HepG2 (cell line): ENCODE measurements around the gene CORO7. TPM values are rescaled to one million over a fixed set of nuclear protein-coding genes. Genes with fewer than 3 reads are reported as not detected.

ENCODE experiments used
- AHDC1 ChIP-seq: sonication (generic); formaldehyde crosslinking; IDR thresholded peaks from 2 replicates; pipeline ENCODE4 v1.5.1; 2020; ENCODE audit warnings: mild to moderate bottlenecking, missing genetic modification reagents, borderline replicate concordance
- ARID4A ChIP-seq: sonication (generic); formaldehyde crosslinking; IDR thresholded peaks from 2 replicates; pipeline ENCODE4 v1.5.0; 2020; ENCODE audit warnings: mild to moderate bottlenecking, missing genetic modification reagents, borderline replicate concordance
- DNMT1 ChIP-seq: sonication (generic); formaldehyde crosslinking; IDR thresholded peaks from 2 replicates; pipeline ENCODE4 v1.5.1; 2020; ENCODE audit warnings: mild to moderate bottlenecking, missing genetic modification reagents
- IRF9 ChIP-seq: sonication (generic); formaldehyde crosslinking; IDR thresholded peaks from 2 replicates; pipeline ENCODE4 v1.8.0; 2022; ENCODE audit warnings: missing genetic modification reagents, mild to moderate bottlenecking, borderline replicate concordance
- MLXIP ChIP-seq: sonication (generic); formaldehyde crosslinking; IDR thresholded peaks from 2 replicates; pipeline ENCODE4 v1.9.0; 2021; ENCODE audit warnings: missing genetic modification reagents, borderline replicate concordance
- NFE2L2 ChIP-seq: fragments of 150-350 bp; IDR thresholded peaks from 2 replicates; pipeline ENCODE4 v1.6.1; 2014; ENCODE audit warnings: low read length
- NFIC ChIP-seq: IDR thresholded peaks from 2 replicates; pipeline ENCODE4 v1.6.1; 2012; ENCODE audit warnings: mild to moderate bottlenecking, low read length, inconsistent platforms
- SKI ChIP-seq: fragments of 450-650 bp; IDR thresholded peaks from one replicate; pipeline ENCODE4 v1.6.1; 2018; ENCODE audit warnings: mild to moderate bottlenecking; ENCODE audit not compliant: partially characterized antibody
- ZFP91 ChIP-seq: sonication (generic); formaldehyde crosslinking; IDR thresholded peaks from 2 replicates; pipeline ENCODE4 v1.9.0; 2022; ENCODE audit warnings: missing genetic modification reagents, mild to moderate bottlenecking, borderline replicate concordance
- ZNF580 ChIP-seq: IDR thresholded peaks from 2 replicates; pipeline ENCODE4 v1.6.1; 2016; ENCODE audit warnings: low read depth, borderline replicate concordance
- polyA plus RNA-seq, 8 experiments: library from polyadenylated mRNA; depleted of rRNA in 3 of 8; stranded (reverse) in 7 of 8; unstranded in 1 of 8; fragments of >200 nt; fragmentation: Illumina TruSeq in 4 of 8; extraction: Trizol in 4 of 8; gene quantifications; 2 replicates each; pipeline versions ENCODE4 v1.2.1 to v1.2.3, GENCODE V29; 2011 to 2016; ENCODE audit warnings: low read depth in 4 of 8, missing spikeins in 1 of 8, mixed read lengths in 1 of 8; ENCODE audit not compliant: insufficient read depth in 1 of 8
- total RNA-seq, 5 experiments: library from RNA; depleted of rRNA; stranded (reverse); fragments of >200 nt; fragmentation: Illumina TruSeq; extraction: Trizol; gene quantifications; 2 replicates each; pipeline ENCODE4 v1.2.3, GENCODE V29; 2016; ENCODE audit warnings: low read depth in 1 of 5

The CORO7 gene
- total and polyA plus RNA-seq, 2 of the 13 experiments (the other 11 are each of a cell fraction or from before 2014, with no cell fraction given), result 9.9 to 14.3 TPM

- peak; percentile 19; the same call in 1 of the 2 replicates for TF ChIP-seq ZFP91 (CRISPR knock-in tag)
- TF ChIP-seq ARID4A (CRISPR knock-in tag), result 0 out of 2 replicates have a peak, but pooled peaks have one; percentile 32
- TF ChIP-seq NFIC, result no peak
- TF ChIP-seq NFE2L2, result peak; percentile 6; the same call in 1 of the 2 replicates
- 0 out of 2 replicates have a peak, but pooled peaks have one; percentile 68 for TF ChIP-seq ZNF580 (CRISPR knock-in tag)
- 0 out of 2 replicates have a peak, but pooled peaks have one; percentile 36 for TF ChIP-seq DNMT1 (CRISPR knock-in tag)
- TF ChIP-seq SKI, result no peak
- no peak for TF ChIP-seq AHDC1 (CRISPR knock-in tag)
- peak; percentile 59; the same call in 1 of the 2 replicates for TF ChIP-seq IRF9 (CRISPR knock-in tag)
- no peak for TF ChIP-seq MLXIP (CRISPR knock-in tag)
These were observed 57.4 kb downstream of the CORO7 start (continued) for GRCh38 chr16:4358831-4359561.
